Left lung (tissue), 10 donors: Measurements from ENCODE around the gene FOXA2. TPM values are rescaled to one million over a fixed set of nuclear protein-coding genes. Genes with fewer than 3 reads are reported as not detected.
"Not testable (repeated sequence)": the region's sequence is repeated elsewhere in the genome, so short reads cannot be mapped to it uniquely, and the experiment has no call there.

Source experiments
- ATAC-seq: fragments of 200-7000 bp; cut with Tn5 transposase; one replicate; pipeline ENCODE4 v1.9.1; 2020; ENCODE audit warnings: moderate library complexity
- DNase-seq, 4 donors: peaks; one replicate each; pipeline ENCODE4 v3.0.0-alpha.2; 2013 to 2020
- H3K27ac ChIP-seq, 2 donors: fragments of 200-600 bp; sonication (generic) in 1 of 2; one replicate each; pipeline versions ENCODE4 v1.5.0 to v1.8.0; 2020 to 2021
- H3K27me3 ChIP-seq, 2 donors: fragments of 200-600 bp; sonication (generic) in 1 of 2; one replicate each; pipeline versions ENCODE4 v1.5.0 to v1.8.0; 2020 to 2021
- H3K36me3 ChIP-seq, 2 donors: fragments of 200-600 bp; sonication (generic) in 1 of 2; one replicate each; pipeline versions ENCODE4 v1.5.0 to v1.8.0; 2020 to 2021
- H3K4me1 ChIP-seq, 2 donors: fragments of 200-600 bp; one replicate each; pipeline ENCODE4 v1.8.0; 2021
- H3K4me3 ChIP-seq, 2 donors: fragments of 200-600 bp; sonication (generic) in 1 of 2; one replicate each; pipeline versions ENCODE4 v1.5.0 to v1.8.0; 2020 to 2021; ENCODE audit warnings: mild to moderate bottlenecking in 1 of 2
- H3K9me3 ChIP-seq, 2 donors: fragments of 200-600 bp; sonication (generic) in 1 of 2; one replicate each; pipeline versions ENCODE4 v1.5.0 to v1.8.0; 2020 to 2021
- CTCF ChIP-seq, 2 donors: fragments of 200-600 bp; sonication (generic) in 1 of 2; IDR thresholded peaks; one replicate each; pipeline versions ENCODE4 v1.5.0 to v1.8.0; 2021; ENCODE audit warnings: antibody characterized with exemption in 2 of 2
- intact Hi-C, 2 donors: fragments of 100-400 bp; cut with DNase I; formaldehyde crosslinking; loops; one replicate each; pipeline versions ENCODE4 v1.11.2 to v1.14.2; 2022
- polyA plus RNA-seq, 6 donors: library from polyadenylated mRNA; unstranded; fragments of 120-200 nt; gene quantifications; one replicate each; pipeline ENCODE4 v1.2.1, GENCODE V29; 2013; ENCODE audit not compliant: insufficient read length in 6 of 6
- total RNA-seq, 2 donors: library from RNA; stranded (reverse); fragmentation: NEBNext Ultra II Directional; extraction: Animal tissue kit (Norgen Biotek cat#: 25700); gene quantifications; one replicate each; pipeline ENCODE4 v1.2.1, GENCODE V29; 2021
- donor health status: DM: no; HTN: yes; CAD: no.
- donor health status: DM: no; HTN: no; CAD: no.

Gene FOXA2
- total and polyA plus RNA-seq, 8 donors = 24.0 to 43.5 (median 33.6) TPM

- peaks cover 8 to 46% of the 10 kb centered on the region in 2 donors for H3K27me3 ChIP-seq
- intact Hi-C loops = no loop called here
- no peaks in the 10 kb centered on the region for H3K4me1 ChIP-seq
- no peak overlapping the region for H3K4me3 ChIP-seq
- no peaks in the 10 kb centered on the region for H3K9me3 ChIP-seq
- no peaks in the 10 kb centered on the region for H3K36me3 ChIP-seq
- DNase-seq = no peak
- no peak overlapping the region for H3K27ac ChIP-seq
- no peak for TF ChIP-seq CTCF (IDR thresholded peaks at IDR 0.05)
- ATAC-seq = no peak
These were observed 30.0 kb downstream of the FOXA2 start for GRCh38 chr20:22554391-22554790.

- peaks cover 0 to 18% of the 10 kb centered on the region in 2 donors for H3K27me3 ChIP-seq
- DNase-seq, intact Hi-C loops, H3K4me3 ChIP-seq, H3K9me3 ChIP-seq, ATAC-seq, H3K4me1 ChIP-seq, H3K36me3 ChIP-seq, H3K27ac ChIP-seq: not testable (repeated sequence)
These were observed 33.9 kb downstream of the FOXA2 start for GRCh38 chr20:22550514-22550913.

GRCh38 chr20:22548040-22548439, 36.3 kb downstream of the FOXA2 start:
- TF ChIP-seq CTCF (IDR thresholded peaks at IDR 0.05) = no peak
- intact Hi-C loops = no loop called here
- Histone ChIP-seq H3K27ac (no peak overlapping the region), H3K4me1 (no peaks in the 10 kb centered on the region), H3K4me3 (no peak overlapping the region), H3K9me3 (no peaks in the 10 kb centered on the region), H3K36me3 (no peaks in the 10 kb centered on the region), H3K27me3 (peaks cover 0 to 5% of the 10 kb centered on the region in 2 donors)
- no peak for DNase-seq
- no peak for ATAC-seq

GRCh38 chr20:22546344-22546743, 38.0 kb downstream of the FOXA2 start:
- no peak overlapping the region for H3K27ac ChIP-seq
- H3K4me3 ChIP-seq = no peak overlapping the region
- no peak for TF ChIP-seq CTCF (IDR thresholded peaks at IDR 0.05)
- ATAC-seq (no peak), DNase-seq (no peak)
- H3K9me3 ChIP-seq = no peaks in the 10 kb centered on the region
- no peaks in the 10 kb centered on the region for H3K27me3 ChIP-seq
- H3K36me3 ChIP-seq = no peaks in the 10 kb centered on the region
- H3K4me1 ChIP-seq = no peaks in the 10 kb centered on the region
- intact Hi-C loops = no loop called here

GRCh38 chr20:22545045-22545444, 39.3 kb downstream of the FOXA2 start:
- Histone ChIP-seq H3K27ac (no peak overlapping the region), H3K9me3 (no peaks in the 10 kb centered on the region), H3K36me3 (no peaks in the 10 kb centered on the region), H3K4me3 (no peak overlapping the region), H3K4me1 (no peaks in the 10 kb centered on the region), H3K27me3 (no peaks in the 10 kb centered on the region)
- DNase-seq = no peak
- TF ChIP-seq CTCF (IDR thresholded peaks at IDR 0.05) = no peak
- intact Hi-C loops = no loop called here
- ATAC-seq = no peak

- DNase-seq = no peak
- Histone ChIP-seq H3K36me3 (no peaks in the 10 kb centered on the region), H3K27me3 (no peaks in the 10 kb centered on the region), H3K9me3 (no peaks in the 10 kb centered on the region), H3K27ac (no peak overlapping the region), H3K4me3 (no peak overlapping the region), H3K4me1 (no peaks in the 10 kb centered on the region)
- no peak for TF ChIP-seq CTCF (IDR thresholded peaks at IDR 0.05)
- intact Hi-C loops = no loop called here
- no peak for ATAC-seq
These were observed 39.9 kb downstream of the FOXA2 start for GRCh38 chr20:22544462-22544861.
